GM21423 (cell line): Measurements from ENCODE around the gene FBXL12.
"Not testable (repeated sequence)": the region's sequence is repeated elsewhere in the genome, so short reads cannot be mapped to it uniquely, and the experiment has no call there.

Source experiments
- ATAC-seq: cut with Tn5 transposase; IDR thresholded peaks from one replicate; pipeline ENCODE4 v1.9.1; 2021; ENCODE audit warnings: mild to moderate bottlenecking, moderate library complexity; ENCODE audit not compliant: unreplicated experiment

Gene FBXL12

GRCh38 chr19:9793071-9793591 is 25.7 kb downstream of the FBXL12 start:
- peak; percentile 13 for ATAC-seq

- peak; percentile 35 for ATAC-seq
These were observed 26.4 kb downstream of the FBXL12 start for GRCh38 chr19:9792206-9793070.

GRCh38 chr19:9791552-9792205 is 27.2 kb downstream of the FBXL12 start:
- peak; percentile 42 for ATAC-seq

- ATAC-seq = not testable (repeated sequence)
These were observed 27.9 kb downstream of the FBXL12 start for GRCh38 chr19:9791073-9791367.

GRCh38 chr19:9789579-9789978 is 29.3 kb downstream of the FBXL12 start:
- not testable (repeated sequence) for ATAC-seq

- no peak for ATAC-seq
These were observed 29.8 kb downstream of the FBXL12 start for GRCh38 chr19:9789066-9789465.

GRCh38 chr19:9788604-9789003 is 30.3 kb downstream of the FBXL12 start:
- not testable (repeated sequence) for ATAC-seq

- ATAC-seq = no peak
These were observed 32.1 kb downstream of the FBXL12 start for GRCh38 chr19:9786819-9787218.

GRCh38 chr19:9786342-9786741 is 32.5 kb downstream of the FBXL12 start:
- no peak for ATAC-seq

- peak; percentile 74 for ATAC-seq
These were observed 33.2 kb downstream of the FBXL12 start for GRCh38 chr19:9785367-9786331.

GRCh38 chr19:9784163-9784496 is 34.7 kb downstream of the FBXL12 start:
- ATAC-seq = not testable (repeated sequence)

GRCh38 chr19:9782338-9782737 is 36.5 kb downstream of the FBXL12 start:
- ATAC-seq = no peak

- ATAC-seq = peak; percentile 96
These were observed 50.4 kb downstream of the FBXL12 start, which contains the start of gene ZNF846 for GRCh38 chr19:9768175-9769112. TSS of gene ZNF846 (minus strand) at chr19:9768738. CDS start at chr19:9764950, 3,788 bp downstream.
